GM13977 (cell line): ENCODE results near the gene SLIT3.

Experiments
- DNase-seq: peaks from one replicate; pipeline ENCODE4 v3.0.0; 2012; ENCODE audit warnings: low spot score
- CTCF ChIP-seq: IDR thresholded peaks from 2 replicates; pipeline ENCODE4 v1.5.1; 2012; ENCODE audit warnings: mild to moderate bottlenecking, control low read depth; ENCODE audit not compliant: insufficient read depth; ENCODE audit errors: extremely low read depth, missing control alignments
- in situ Hi-C: fragments of 300-500 bp; cut with MboI; formaldehyde crosslinking; loops from one replicate; pipeline ENCODE4 v1.12.0; 2022; ENCODE audit warnings: low sequenced_read_pairs, low pct_unique_long_range_greater_than_20kb, mixed read lengths, inconsistent platforms; ENCODE audit not compliant: unreplicated experiment

SLIT3 gene

GRCh38 chr5:168817591-168817990 is 483.3 kb downstream of the SLIT3 start:
- DNase-seq, result no peak
- in situ Hi-C loops, result no loop called here
- TF ChIP-seq CTCF, result no peak

GRCh38 chr5:168816661-168817060 is 484.3 kb downstream of the SLIT3 start:
- DNase-seq, result no peak
- no peak for TF ChIP-seq CTCF
- in situ Hi-C loops, result no loop called here

GRCh38 chr5:168813184-168813968 is 487.6 kb downstream of the SLIT3 start:
- in situ Hi-C loops, result no loop called here
- TF ChIP-seq CTCF, result no peak
- DNase-seq, result no peak

- in situ Hi-C loops, result no loop called here
- no peak for TF ChIP-seq CTCF
- no peak for DNase-seq
These were observed 490.3 kb downstream of the SLIT3 start for GRCh38 chr5:168810641-168811040.

- DNase-seq, result no peak
- in situ Hi-C loops, result no loop called here
- TF ChIP-seq CTCF, result no peak
These were observed 491.7 kb downstream of the SLIT3 start for GRCh38 chr5:168809218-168809617.

- no peak for TF ChIP-seq CTCF
- no peak for DNase-seq
- in situ Hi-C loops, result no loop called here
These were observed 492.8 kb downstream of the SLIT3 start for GRCh38 chr5:168808051-168808616.

GRCh38 chr5:168807287-168807686 is 493.7 kb downstream of the SLIT3 start:
- no peak for TF ChIP-seq CTCF
- in situ Hi-C loops, result no loop called here

More at GRCh38 chr5:168807287-168807686, 493.7 kb downstream of the SLIT3 start:
- DNase-seq, result no peak
